GM23338 (cell line): ENCODE results near the gene KLHDC8A. TPM values are rescaled to one million over a fixed set of nuclear protein-coding genes. Genes with fewer than 3 reads are reported as not detected.

Experiments
- ATAC-seq: fragments of 200-7000 bp; cut with Tn5 transposase; 3 replicates; pipeline ENCODE4 v1.9.1; 2020
- DNase-seq: peaks from one replicate; pipeline ENCODE4 v3.0.0-alpha.2; 2015; ENCODE audit warnings: low spot score
- H2AFZ ChIP-seq: fragments of 200-600 bp; sonication (generic); 2 replicates; pipeline ENCODE4 v1.8.0; 2016; ENCODE audit warnings: antibody characterized with exemption, mild to moderate bottlenecking, moderate library complexity
- H3F3A ChIP-seq: fragments of 200-600 bp; sonication (generic); replicated peaks from 2 replicates; pipeline ENCODE4 v1.8.0; 2017; ENCODE audit warnings: antibody characterized with exemption, mixed run types, low read depth
- H3K27ac ChIP-seq: fragments of 200-600 bp; sonication (generic); 2 replicates; pipeline ENCODE4 v1.6.1; 2016; ENCODE audit warnings: low read depth
- H3K27me3 ChIP-seq: fragments of 200-600 bp; sonication (generic); 2 replicates; pipeline ENCODE4 v1.8.0; 2016; ENCODE audit warnings: mild to moderate bottlenecking, mixed run types, moderate library complexity; ENCODE audit not compliant: insufficient read depth
- H3K36me3 ChIP-seq: fragments of 200-600 bp; sonication (generic); 2 replicates; pipeline ENCODE4 v1.8.0; 2016; ENCODE audit warnings: mild to moderate bottlenecking; ENCODE audit not compliant: insufficient read depth
- H3K4me1 ChIP-seq: fragments of 200-600 bp; sonication (generic); 2 replicates; pipeline ENCODE4 v1.8.0; 2016; ENCODE audit warnings: mild to moderate bottlenecking, moderate library complexity; ENCODE audit not compliant: insufficient read depth
- H3K4me2 ChIP-seq: fragments of 200-600 bp; sonication (generic); 2 replicates; pipeline ENCODE4 v1.7.1; 2017; ENCODE audit warnings: mixed run types
- H3K4me3 ChIP-seq: fragments of 200-600 bp; sonication (generic); 2 replicates; pipeline ENCODE4 v1.6.1; 2016; ENCODE audit warnings: mixed run types
- H3K79me2 ChIP-seq: fragments of 200-600 bp; sonication (generic); replicated peaks from 2 replicates; pipeline ENCODE4 v1.8.0; 2017; ENCODE audit warnings: mild to moderate bottlenecking; ENCODE audit not compliant: insufficient read depth
- H3K9me2 ChIP-seq: fragments of 200-600 bp; sonication (generic); 2 replicates; pipeline ENCODE4 v1.8.0; 2017; ENCODE audit not compliant: insufficient read depth
- H4K20me1 ChIP-seq: fragments of 200-600 bp; sonication (generic); replicated peaks from 2 replicates; pipeline ENCODE4 v1.8.0; 2017; ENCODE audit warnings: mild to moderate bottlenecking; ENCODE audit not compliant: insufficient read depth
- H3K27ac Mint-ChIP-seq: 2 replicates; pipeline ENCODE4 v1.8.0; 2020; ENCODE audit warnings: inconsistent platforms, mild to moderate bottlenecking, moderate library complexity, mixed read lengths
- H3K27me3 Mint-ChIP-seq: 3 replicates; pipeline ENCODE4 v1.8.0; 2022; ENCODE audit warnings: low read depth, mild to moderate bottlenecking, moderate library complexity, mixed read lengths, inconsistent platforms; ENCODE audit not compliant: insufficient read depth, poor library complexity
- H3K36me3 Mint-ChIP-seq: 3 replicates; pipeline ENCODE4 v1.8.0; 2021; ENCODE audit warnings: low read depth, mild to moderate bottlenecking, inconsistent platforms, moderate library complexity, mixed read lengths
- H3K4me1 Mint-ChIP-seq: 3 replicates; pipeline ENCODE4 v1.8.0; 2020; ENCODE audit warnings: mild to moderate bottlenecking, inconsistent platforms, mixed read lengths
- H3K4me3 Mint-ChIP-seq: 3 replicates; pipeline ENCODE4 v1.8.0; 2021; ENCODE audit warnings: moderate library complexity, mild to moderate bottlenecking, inconsistent platforms, mixed read lengths
- H3K9me3 Mint-ChIP-seq: 3 replicates; pipeline ENCODE4 v1.8.0; 2020; ENCODE audit warnings: moderate library complexity, mild to moderate bottlenecking, inconsistent platforms, mixed read lengths
- CREB1 ChIP-seq: fragments of 250-450 bp; sonication (Bioruptor Pico); IDR thresholded peaks from 2 replicates; pipeline ENCODE4 v1.5.0; 2020; ENCODE audit warnings: low read depth, mild to moderate bottlenecking, moderate library complexity
- CTCF ChIP-seq, 2 experiments: fragments of 200-600 bp in 1 of 2; sonication (generic) in 1 of 2; conservative IDR thresholded peaks; 2 replicates each; pipeline versions ENCODE4 v1.5.1 to v1.6.1; 2016 to 2017; ENCODE audit warnings: antibody characterized with exemption in 2 of 2, low read depth in 2 of 2, mild to moderate bottlenecking in 2 of 2, moderate library complexity in 1 of 2
- EZH2phosphoT487 ChIP-seq: fragments of 200-600 bp; sonication (generic); IDR thresholded peaks from one replicate; pipeline ENCODE4 v1.8.1; 2018; ENCODE audit warnings: antibody characterized with exemption; ENCODE audit not compliant: unreplicated experiment
- NANOG ChIP-seq: IDR thresholded peaks from 2 replicates; pipeline ENCODE4 v1.6.1; 2016; ENCODE audit warnings: antibody characterized with exemption, borderline replicate concordance
- REST ChIP-seq: IDR thresholded peaks from one replicate; pipeline ENCODE4 v1.6.1; 2018; ENCODE audit warnings: antibody characterized with exemption; ENCODE audit not compliant: unreplicated experiment
- STAT1 ChIP-seq: IDR thresholded peaks from one replicate; pipeline ENCODE4 v1.6.1; 2016; ENCODE audit warnings: antibody characterized with exemption; ENCODE audit not compliant: unreplicated experiment
- ZNF331 ChIP-seq: fragments of 250-450 bp; sonication (Bioruptor Pico); IDR thresholded peaks from 2 replicates; pipeline ENCODE4 v1.5.0; 2020; ENCODE audit warnings: low read depth, mild to moderate bottlenecking, moderate library complexity
- ZNF462 ChIP-seq: fragments of 250-450 bp; sonication (Bioruptor Pico); IDR thresholded peaks from 2 replicates; pipeline ENCODE4 v1.5.0; 2020; ENCODE audit warnings: mild to moderate bottlenecking, moderate library complexity
- polyA plus RNA-seq: library from polyadenylated mRNA; unstranded; fragments of >200 nt; fragmentation: Nextera tagmentation; extraction: Ambion mirVana; gene quantifications from 2 replicates; pipeline ENCODE4 v1.2.1, GENCODE V29; 2016
- total RNA-seq: library from RNA; depleted of rRNA; stranded (reverse); fragments of >200 nt; shearing (Covaris generic); gene quantifications from 2 replicates; pipeline ENCODE4 v1.2.3, GENCODE V29; 2014

KLHDC8A gene
- total and polyA plus RNA-seq, 2 experiments from 2014 or later, result 1.7 to 2.8 TPM

GRCh38 chr1:205335692-205336091, 21.0 kb downstream of the KLHDC8A start:
- ATAC-seq (peak; percentile 86), DNase-seq (peak; percentile 94)
- Histone ChIP-seq H3F3A (no peaks in the 10 kb centered on the region), H3K27ac (no peak overlapping the region), H2AFZ (no peak overlapping the region), H3K9me2 (no peaks in the 10 kb centered on the region), H3K4me3 (no peak overlapping the region), H3K27me3 (no peaks in the 10 kb centered on the region), H3K79me2 (no peaks in the 10 kb centered on the region), H4K20me1 (no peaks in the 10 kb centered on the region), H3K4me2 (no peak overlapping the region), H3K4me1 (peaks cover 8% of the 10 kb centered on the region), H3K36me3 (no peaks in the 10 kb centered on the region)
- Mint-ChIP-seq H3K36me3 (no peaks in the 10 kb centered on the region), H3K4me3 (no peak overlapping the region), H3K27ac (no peak overlapping the region), H3K9me3 (no peaks in the 10 kb centered on the region), H3K27me3 (peaks cover 24% of the 10 kb centered on the region), H3K4me1 (peaks cover 23% of the 10 kb centered on the region)
- TF ChIP-seq NANOG, result no peak
- no peak for TF ChIP-seq ZNF331
- no peak for TF ChIP-seq STAT1
- TF ChIP-seq CTCF (conservative IDR thresholded peaks at IDR 0.05; ENCODE audit: low read depth in 2 of 2), result peak; percentile 99 to 100

GRCh38 chr1:205332015-205332791, 24.5 kb downstream of the KLHDC8A start:
- no peaks in the 10 kb centered on the region for H3K27me3 ChIP-seq
- no peaks in the 10 kb centered on the region for H3K9me3 Mint-ChIP-seq
- H3K27me3 Mint-ChIP-seq, result peaks cover 11% of the 10 kb centered on the region
- H3K4me3 Mint-ChIP-seq, result no peak overlapping the region
- no peaks in the 10 kb centered on the region for H3K36me3 ChIP-seq
- no peak for ATAC-seq
- H2AFZ ChIP-seq, result no peak overlapping the region
- no peak overlapping the region for H3K4me2 ChIP-seq
- H4K20me1 ChIP-seq, result no peaks in the 10 kb centered on the region
- H3K9me2 ChIP-seq, result no peaks in the 10 kb centered on the region
- H3K36me3 Mint-ChIP-seq, result no peaks in the 10 kb centered on the region
- H3K4me3 ChIP-seq, result no peak overlapping the region
- peaks cover 7% of the 10 kb centered on the region for H3K4me1 ChIP-seq
- no peaks in the 10 kb centered on the region for H3K79me2 ChIP-seq
- no peak overlapping the region for H3K27ac Mint-ChIP-seq
- no peak for DNase-seq
- H3K4me1 Mint-ChIP-seq, result peaks cover 12% of the 10 kb centered on the region
- no peak overlapping the region for H3K27ac ChIP-seq
- no peaks in the 10 kb centered on the region for H3F3A ChIP-seq
- no peak for TF ChIP-seq STAT1
- no peak for TF ChIP-seq ZNF462
- no peak for TF ChIP-seq EZH2phosphoT487
- TF ChIP-seq ZNF331, result no peak
- no peak for TF ChIP-seq CREB1 (CRISPR knock-in tag)
- no peak for TF ChIP-seq REST
